Activated naive CD4-positive, alpha-beta T cell treated with anti-CD3 and anti-CD28 coated beads, Interleukin-2, amount 10 ng/mL, durations not matched to agents 7 days and 5 days (primary cell): ENCODE measurements around the gene TIGD4.
"Not testable (repeated sequence)": the region's sequence is repeated elsewhere in the genome, so short reads cannot be mapped to it uniquely, and the experiment has no call there.

Experiments used
- CTCF ChIA-PET: fragments of 350-600 bp; sonication (Branson Sonifier 250); formaldehyde crosslinking; loops from one replicate; lab custom pipeline; 2021; ENCODE audit warnings: antibody characterized with exemption; lab: Charles Lee
- DNase-seq: peaks from one replicate; pipeline ENCODE4 v3.0.0-alpha.2; 2020
- H3K27ac Mint-ChIP-seq: one replicate; pipeline ENCODE4 v1.8.0; 2021; ENCODE audit warnings: mild to moderate bottlenecking, moderate library complexity, mixed read lengths
- H3K27me3 Mint-ChIP-seq: one replicate; pipeline ENCODE4 v1.8.0; 2021; ENCODE audit warnings: mild to moderate bottlenecking, mixed read lengths
- H3K36me3 Mint-ChIP-seq: one replicate; pipeline ENCODE4 v1.8.0; 2021; ENCODE audit warnings: mixed read lengths
- H3K4me1 Mint-ChIP-seq: one replicate; pipeline ENCODE4 v1.8.0; 2021; ENCODE audit warnings: mixed read lengths
- H3K4me3 Mint-ChIP-seq: one replicate; pipeline ENCODE4 v1.8.0; 2021; ENCODE audit warnings: mild to moderate bottlenecking, moderate library complexity, mixed read lengths
- H3K9me3 Mint-ChIP-seq: one replicate; pipeline ENCODE4 v1.8.0; 2021; ENCODE audit warnings: mixed read lengths

The TIGD4 gene

GRCh38 chr4:152773339-152773738, 6.2 kb downstream of the TIGD4 start:
- Mint-ChIP-seq H3K27me3 (peaks cover 21% of the 10 kb centered on the region), H3K4me1 (peaks cover 12% of the 10 kb centered on the region)
- CTCF ChIA-PET: no interaction called here

GRCh38 chr4:152771741-152772533, 7.6 kb downstream of the TIGD4 start:
- Mint-ChIP-seq H3K9me3 (no peaks in the 10 kb centered on the region), H3K27me3 (peaks cover 16% of the 10 kb centered on the region), H3K27ac (no peak overlapping the region), H3K36me3 (no peaks in the 10 kb centered on the region), H3K4me1 (peaks cover 8% of the 10 kb centered on the region), H3K4me3 (no peak overlapping the region)
- CTCF ChIA-PET: interaction anchor here (0.6 kb wide), 1 partner anchor 36 kb away, joined by 3 read pairs; no protein-coding TSS in a partner anchor
- DNase-seq: no peak

More at GRCh38 chr4:152773339-152773738, 6.2 kb downstream of the TIGD4 start:
- Mint-ChIP-seq H3K27ac (no peak overlapping the region), H3K36me3 (no peaks in the 10 kb centered on the region), H3K9me3 (no peaks in the 10 kb centered on the region), H3K4me3 (no peak overlapping the region)
- DNase-seq: no peak

- H3K4me1 Mint-ChIP-seq, DNase-seq, H3K9me3 Mint-ChIP-seq, H3K36me3 Mint-ChIP-seq, CTCF ChIA-PET, H3K4me3 Mint-ChIP-seq, H3K27ac Mint-ChIP-seq: not testable (repeated sequence)
- H3K27me3 Mint-ChIP-seq: peaks cover 12% of the 10 kb centered on the region
Observed at GRCh38 chr4:152765069-152765737, 14.3 kb downstream of the TIGD4 start.

DNA sequence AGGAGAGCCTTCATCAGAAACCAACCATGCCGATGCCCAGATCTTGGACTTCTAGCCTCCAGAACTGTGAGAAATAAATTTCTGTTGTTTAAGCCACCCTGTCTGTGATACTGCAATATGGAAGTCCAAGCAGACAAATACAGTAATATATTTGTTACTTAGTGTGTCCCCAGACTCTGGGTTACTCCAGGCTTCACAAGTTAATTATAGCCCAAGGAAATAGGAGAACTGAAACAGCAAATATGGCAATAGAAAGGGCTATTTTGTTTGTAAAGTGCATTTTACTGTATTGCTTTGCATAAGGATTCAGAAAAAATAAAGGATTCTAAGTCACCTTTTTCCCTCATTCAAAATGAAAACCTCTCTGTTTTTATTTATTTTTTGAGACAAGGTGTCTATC, 15.7 kb downstream of the TIGD4 start:
- Mint-ChIP-seq H3K27me3 (peaks cover 16% of the 10 kb centered on the region), H3K4me1 (no peaks in the 10 kb centered on the region), H3K9me3 (no peaks in the 10 kb centered on the region), H3K27ac (no peak overlapping the region), H3K4me3 (no peak overlapping the region), H3K36me3 (no peaks in the 10 kb centered on the region)
- CTCF ChIA-PET: no interaction called here
- no peak for DNase-seq

DNA sequence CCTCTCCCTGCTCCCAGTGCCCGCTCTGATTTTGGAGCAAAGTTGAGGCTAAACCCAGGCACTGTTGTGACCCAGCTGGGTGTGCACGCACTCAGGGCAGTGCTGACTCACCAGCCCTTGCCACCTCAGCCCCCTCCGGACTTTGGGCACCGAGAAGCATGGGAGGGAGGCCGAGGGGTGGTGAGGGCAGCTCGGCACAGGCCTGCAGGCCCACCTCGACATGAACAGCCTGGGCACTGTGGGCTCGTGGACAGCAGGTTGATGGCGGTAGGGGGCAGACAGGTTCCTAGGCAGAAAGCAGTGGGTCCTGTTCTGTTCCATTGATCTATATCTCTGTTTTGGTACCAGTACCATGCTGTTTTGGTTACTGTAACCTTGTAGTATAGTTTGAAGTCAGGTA, 30.9 kb downstream of the TIGD4 start:
- H3K27ac Mint-ChIP-seq: no peak overlapping the region
- no peaks in the 10 kb centered on the region for H3K36me3 Mint-ChIP-seq
- CTCF ChIA-PET: no interaction called here
- H3K4me1 Mint-ChIP-seq: no peaks in the 10 kb centered on the region
- H3K27me3 Mint-ChIP-seq: peaks cover 12% of the 10 kb centered on the region
- H3K9me3 Mint-ChIP-seq: peaks cover 2% of the 10 kb centered on the region
- H3K4me3 Mint-ChIP-seq: no peak overlapping the region
- no peak for DNase-seq

GRCh38 chr4:152747444-152747843, 32.1 kb downstream of the TIGD4 start:
- CTCF ChIA-PET: no interaction called here
- no peak overlapping the region for H3K27ac Mint-ChIP-seq
- no peak for DNase-seq
- H3K27me3 Mint-ChIP-seq: peaks cover 12% of the 10 kb centered on the region
- no peaks in the 10 kb centered on the region for H3K36me3 Mint-ChIP-seq
- H3K9me3 Mint-ChIP-seq: peaks cover 2% of the 10 kb centered on the region
- H3K4me3 Mint-ChIP-seq: no peak overlapping the region
- H3K4me1 Mint-ChIP-seq: no peaks in the 10 kb centered on the region

DNA sequence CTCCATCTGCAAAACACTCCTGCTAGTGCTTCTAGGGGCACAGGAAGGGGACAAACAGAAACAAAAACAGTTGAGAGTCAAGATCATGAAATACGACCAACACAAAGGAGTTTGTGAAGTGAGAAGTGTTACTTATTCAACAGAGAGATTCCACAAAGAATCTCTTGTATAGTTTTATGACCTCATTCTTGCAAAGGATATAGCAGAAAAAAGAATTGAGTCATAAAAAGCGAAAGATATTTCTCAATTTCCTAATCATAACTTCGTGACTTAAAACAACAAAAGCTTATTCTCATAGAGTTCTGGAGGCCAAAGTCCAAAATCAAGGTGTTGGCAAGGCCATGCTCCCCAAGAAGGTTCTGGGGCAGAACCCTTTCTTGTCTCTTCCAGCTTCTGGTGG, 40.7 kb downstream of the TIGD4 start:
- CTCF ChIA-PET: interaction anchor here (0.7 kb wide), 1 partner anchor 30 kb away, joined by 3 read pairs; no protein-coding TSS in a partner anchor
- Mint-ChIP-seq H3K27me3 (peaks cover 7% of the 10 kb centered on the region), H3K4me1 (no peaks in the 10 kb centered on the region), H3K4me3 (no peak overlapping the region), H3K27ac (no peak overlapping the region), H3K9me3 (no peaks in the 10 kb centered on the region), H3K36me3 (no peaks in the 10 kb centered on the region)
- no peak for DNase-seq

GRCh38 chr4:152735906-152736305, 43.6 kb downstream of the TIGD4 start:
- Mint-ChIP-seq H3K27ac (no peak overlapping the region), H3K4me1 (no peaks in the 10 kb centered on the region), H3K36me3 (no peaks in the 10 kb centered on the region), H3K27me3 (peaks cover 7% of the 10 kb centered on the region), H3K4me3 (no peak overlapping the region), H3K9me3 (no peaks in the 10 kb centered on the region)
- CTCF ChIA-PET: interaction anchor here (0.7 to 2.8 kb wide), 13 partner anchors 9 to 383 kb away, joined by 3 to 23 read pairs (median 3); no protein-coding TSS in a partner anchor
- DNase-seq: no peak

DNA sequence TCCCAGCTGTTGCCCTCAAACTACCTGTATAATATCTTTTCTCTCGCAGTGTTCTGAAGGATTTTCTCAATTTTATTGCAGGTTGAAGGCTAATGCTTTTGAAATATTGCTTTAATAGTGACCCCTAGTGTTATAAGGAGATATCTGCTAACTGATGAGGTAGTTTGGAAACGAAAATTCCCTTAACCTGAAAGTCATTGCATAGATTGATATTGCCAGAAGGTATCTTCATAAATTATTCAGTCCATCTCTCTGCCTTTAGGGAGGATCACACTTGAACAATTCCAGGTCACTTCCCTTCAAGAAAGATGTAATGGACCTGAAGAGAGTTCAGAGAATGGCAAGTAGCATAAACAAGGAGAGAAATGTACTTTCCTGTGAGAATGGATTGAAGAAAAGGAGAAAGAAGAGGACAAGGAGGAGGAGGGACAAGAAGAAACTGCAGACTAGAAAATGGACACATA, 44.1 kb downstream of the TIGD4 start:
- Mint-ChIP-seq H3K4me3 (no peak overlapping the region), H3K9me3 (no peaks in the 10 kb centered on the region), H3K27me3 (peaks cover 7% of the 10 kb centered on the region), H3K27ac (no peak overlapping the region), H3K4me1 (no peaks in the 10 kb centered on the region), H3K36me3 (no peaks in the 10 kb centered on the region)
- no peak for DNase-seq
- CTCF ChIA-PET: interaction anchor here (0.9 to 2.8 kb wide), 16 partner anchors 8 to 327 kb away, joined by 3 to 23 read pairs (median 3); no protein-coding TSS in a partner anchor

DNA sequence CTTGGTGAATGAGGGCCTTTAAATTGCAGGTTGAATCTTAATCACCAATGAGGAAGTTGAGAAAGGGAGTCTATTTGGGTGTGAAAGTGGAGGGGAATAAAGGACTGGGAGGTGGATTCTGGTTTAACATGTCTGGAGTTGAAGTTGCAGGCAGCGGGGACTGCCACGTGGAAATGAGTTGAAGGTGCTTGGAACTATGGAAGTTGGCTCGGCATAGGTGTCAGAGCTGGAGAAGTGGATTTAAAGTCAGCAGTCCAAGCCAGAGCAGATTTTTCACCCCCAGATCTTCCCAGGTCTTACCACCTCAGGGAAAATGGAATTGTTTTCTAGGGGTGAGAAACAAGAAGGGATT, 44.9 kb downstream of the TIGD4 start:
- Mint-ChIP-seq H3K36me3 (no peaks in the 10 kb centered on the region), H3K27ac (no peak overlapping the region)

DNA sequence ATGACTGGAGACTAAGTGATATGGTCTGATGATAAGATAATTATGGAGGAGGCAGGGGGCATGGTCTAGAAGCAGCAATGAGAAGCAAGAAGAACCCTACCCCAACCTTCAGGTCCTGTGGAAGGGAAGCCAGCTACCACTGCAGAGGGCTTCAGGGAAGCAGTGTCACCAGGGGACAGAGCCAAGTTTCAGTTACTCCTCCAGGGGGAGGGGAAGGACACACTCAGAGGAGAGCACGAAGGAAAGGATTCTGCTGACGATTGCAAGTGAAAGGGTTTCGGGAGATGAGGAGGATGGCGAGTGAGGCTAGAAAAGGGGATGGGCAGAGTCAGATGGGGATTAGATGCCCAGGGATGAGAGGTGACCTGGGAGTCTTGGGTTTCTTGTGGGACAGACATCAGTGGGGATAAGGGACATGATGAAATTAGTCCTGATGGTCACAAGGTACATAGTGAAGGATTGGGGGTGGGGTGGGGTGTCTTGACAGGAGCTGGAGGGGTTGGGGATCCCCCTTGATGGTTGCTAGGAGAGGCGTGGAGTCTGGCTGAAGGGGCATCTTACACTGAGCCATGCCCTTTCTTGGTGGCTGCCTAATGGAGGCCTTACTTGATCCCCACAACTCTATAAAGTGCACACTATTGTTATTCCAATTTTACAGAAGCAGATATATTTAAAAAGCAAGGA, 45.4 kb downstream of the TIGD4 start:
- Mint-ChIP-seq H3K27ac (no peak overlapping the region), H3K9me3 (no peaks in the 10 kb centered on the region), H3K36me3 (no peaks in the 10 kb centered on the region), H3K4me1 (no peaks in the 10 kb centered on the region), H3K27me3 (peaks cover 7% of the 10 kb centered on the region), H3K4me3 (no peak overlapping the region)
- DNase-seq: no peak
- CTCF ChIA-PET: interaction anchor here (0.7 to 2.8 kb wide), 11 partner anchors 50 to 326 kb away, joined by 3 to 23 read pairs (median 3); no protein-coding TSS in a partner anchor

More for the DNA sequence above, 44.9 kb downstream of the TIGD4 start:
- no peak for DNase-seq
- H3K4me1 Mint-ChIP-seq: no peaks in the 10 kb centered on the region
- CTCF ChIA-PET: interaction anchor here (1.0 to 2.8 kb wide), 9 partner anchors 51 to 326 kb away, joined by 3 to 23 read pairs (median 6); no protein-coding TSS in a partner anchor
- peaks cover 7% of the 10 kb centered on the region for H3K27me3 Mint-ChIP-seq
- no peak overlapping the region for H3K4me3 Mint-ChIP-seq
- no peaks in the 10 kb centered on the region for H3K9me3 Mint-ChIP-seq

GRCh38 chr4:152731997-152732396, 47.5 kb downstream of the TIGD4 start:
- Mint-ChIP-seq H3K27ac (no peak overlapping the region), H3K36me3 (no peaks in the 10 kb centered on the region)
- DNase-seq: no peak

DNA sequence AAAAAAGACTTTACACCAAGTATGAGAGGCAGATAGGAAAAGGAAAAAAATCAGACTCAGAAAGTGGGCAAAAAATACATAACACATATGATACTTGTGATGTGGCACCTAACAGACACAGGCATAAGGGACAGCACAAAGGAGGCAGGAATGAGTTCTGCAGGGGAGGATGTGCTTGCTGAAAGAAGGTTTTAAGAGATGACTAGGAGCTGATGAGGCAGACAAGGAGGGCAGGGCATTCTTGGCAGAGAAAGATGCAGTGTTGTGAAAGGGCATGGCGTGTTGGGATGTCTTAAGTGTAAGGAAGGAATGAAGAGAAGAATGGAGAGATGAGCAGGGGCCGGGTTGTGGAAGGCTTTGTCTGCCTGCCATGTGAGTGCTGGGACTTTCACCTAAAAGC, 50.1 kb downstream of the TIGD4 start:
- Mint-ChIP-seq H3K9me3 (no peaks in the 10 kb centered on the region), H3K4me1 (no peaks in the 10 kb centered on the region), H3K36me3 (no peaks in the 10 kb centered on the region), H3K27me3 (peaks cover 9% of the 10 kb centered on the region), H3K4me3 (no peak overlapping the region), H3K27ac (no peak overlapping the region)
- CTCF ChIA-PET: interaction anchor here (3.7 kb wide), 1 partner anchor 228 kb away, joined by 14 read pairs; no protein-coding TSS in a partner anchor
- no peak for DNase-seq

More at GRCh38 chr4:152731997-152732396, 47.5 kb downstream of the TIGD4 start:
- CTCF ChIA-PET: interaction anchor here (1.1 to 3.7 kb wide), 2 partner anchors 230 to 277 kb away, joined by 3 to 14 read pairs; no protein-coding TSS in a partner anchor
- Mint-ChIP-seq H3K9me3 (no peaks in the 10 kb centered on the region), H3K27me3 (peaks cover 9% of the 10 kb centered on the region), H3K4me3 (no peak overlapping the region), H3K4me1 (no peaks in the 10 kb centered on the region)

DNA sequence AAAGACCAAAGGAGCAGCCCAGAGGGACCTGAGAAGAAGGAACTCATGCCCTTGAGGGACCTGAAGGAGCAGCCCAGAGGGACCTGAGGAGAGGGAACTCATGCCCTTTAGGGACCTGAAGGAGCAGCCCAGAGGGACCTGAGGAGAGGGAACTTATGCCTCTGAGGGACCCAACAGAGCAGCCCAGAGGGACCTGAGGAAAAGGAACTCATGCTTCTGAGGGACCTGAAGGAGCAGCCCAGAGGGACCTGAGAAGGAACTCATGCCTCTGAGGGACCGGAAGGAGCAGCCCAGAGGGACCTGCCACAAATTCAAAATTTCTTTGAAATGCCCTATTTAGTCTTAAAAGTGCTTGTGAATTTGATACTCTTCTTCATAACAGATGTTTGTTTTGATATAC, 51.2 kb downstream of the TIGD4 start:
- no peak overlapping the region for H3K4me3 Mint-ChIP-seq
- CTCF ChIA-PET: interaction anchor here (3.7 kb wide), 1 partner anchor 226 kb away, joined by 14 read pairs; no protein-coding TSS in a partner anchor
- no peaks in the 10 kb centered on the region for H3K9me3 Mint-ChIP-seq
- peaks cover 9% of the 10 kb centered on the region for H3K27me3 Mint-ChIP-seq
- H3K4me1 Mint-ChIP-seq: no peaks in the 10 kb centered on the region
- DNase-seq: no peak
- no peak overlapping the region for H3K27ac Mint-ChIP-seq
- no peaks in the 10 kb centered on the region for H3K36me3 Mint-ChIP-seq
